ENCODE measurements around the gene ZFYVE21. TPM values are rescaled to one million over a fixed set of nuclear protein-coding genes. Genes with fewer than 3 reads are reported as not detected.
"Not testable (repeated sequence)": the region's sequence is repeated elsewhere in the genome, so short reads cannot be mapped to it uniquely, and the experiment has no call there.

ZFYVE21 gene
- total RNA-seq, 1 donor from 2014 or later = 41.7 TPM

DNA sequence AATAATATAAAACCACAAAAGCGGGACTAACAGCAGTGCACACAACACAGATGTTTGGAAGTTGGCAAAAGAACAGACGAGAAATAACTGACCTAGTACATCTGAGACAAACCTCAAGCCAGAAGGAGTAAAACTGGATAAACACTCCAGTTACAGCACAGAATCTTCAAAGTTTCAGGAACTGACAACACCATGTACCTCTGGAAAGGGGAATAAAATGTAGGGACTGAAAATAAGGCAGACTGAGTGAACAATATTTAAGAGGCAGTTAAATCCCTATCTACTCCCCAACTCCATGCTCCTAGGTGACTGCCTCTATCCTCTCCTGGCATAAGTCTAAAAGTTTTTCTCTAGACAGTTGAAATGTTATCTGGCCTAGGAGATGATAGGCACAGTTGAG, 57.9 kb downstream of the ZFYVE21 start:
- TF ChIP-seq, protein P1, sequence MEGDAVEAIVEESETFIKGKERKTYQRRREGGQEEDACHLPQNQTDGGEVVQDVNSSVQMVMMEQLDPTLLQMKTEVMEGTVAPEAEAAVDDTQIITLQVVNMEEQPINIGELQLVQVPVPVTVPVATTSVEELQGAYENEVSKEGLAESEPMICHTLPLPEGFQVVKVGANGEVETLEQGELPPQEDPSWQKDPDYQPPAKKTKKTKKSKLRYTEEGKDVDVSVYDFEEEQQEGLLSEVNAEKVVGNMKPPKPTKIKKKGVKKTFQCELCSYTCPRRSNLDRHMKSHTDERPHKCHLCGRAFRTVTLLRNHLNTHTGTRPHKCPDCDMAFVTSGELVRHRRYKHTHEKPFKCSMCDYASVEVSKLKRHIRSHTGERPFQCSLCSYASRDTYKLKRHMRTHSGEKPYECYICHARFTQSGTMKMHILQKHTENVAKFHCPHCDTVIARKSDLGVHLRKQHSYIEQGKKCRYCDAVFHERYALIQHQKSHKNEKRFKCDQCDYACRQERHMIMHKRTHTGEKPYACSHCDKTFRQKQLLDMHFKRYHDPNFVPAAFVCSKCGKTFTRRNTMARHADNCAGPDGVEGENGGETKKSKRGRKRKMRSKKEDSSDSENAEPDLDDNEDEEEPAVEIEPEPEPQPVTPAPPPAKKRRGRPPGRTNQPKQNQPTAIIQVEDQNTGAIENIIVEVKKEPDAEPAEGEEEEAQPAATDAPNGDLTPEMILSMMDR (conservative IDR thresholded peaks at IDR 0.05) = no peak
- Mint-ChIP-seq H3K27ac (no peak overlapping the region), H3K9me3 (no peaks in the 10 kb centered on the region), H3K36me3 (peaks cover 10% of the 10 kb centered on the region), H3K4me3 (no peak overlapping the region), H3K4me1 (ENCODE audit: unreplicated experiment) (no peaks in the 10 kb centered on the region), H3K27me3 (no peaks in the 10 kb centered on the region)
- DNase-seq (ENCODE audit: extremely low spot score, unreplicated experiment) = no peak

DNA sequence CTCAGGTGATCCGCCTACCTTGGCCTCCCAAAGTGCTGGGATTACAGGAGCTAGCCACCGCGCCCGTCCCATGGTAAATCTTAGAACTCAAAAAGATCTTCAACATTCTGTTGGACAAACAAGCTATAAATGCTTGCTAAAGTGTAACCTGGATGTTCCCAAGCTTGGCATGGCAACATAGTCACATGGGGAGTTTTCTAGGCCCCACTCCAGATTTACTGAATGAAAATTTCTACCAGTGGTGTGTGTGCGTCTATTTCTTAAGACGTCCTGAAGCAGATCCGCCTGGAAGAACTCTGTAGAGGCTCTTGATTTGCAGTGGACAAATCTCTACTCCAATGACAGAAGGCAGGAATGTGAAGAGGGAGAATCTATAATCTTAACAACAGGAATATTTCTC, 59.9 kb downstream of the ZFYVE21 start:
- Mint-ChIP-seq H3K4me3 (no peak overlapping the region), H3K9me3 (no peaks in the 10 kb centered on the region), H3K27me3 (no peaks in the 10 kb centered on the region), H3K27ac (no peak overlapping the region), H3K36me3 (peaks cover 10% of the 10 kb centered on the region), H3K4me1 (ENCODE audit: unreplicated experiment) (no peaks in the 10 kb centered on the region)
- no peak for DNase-seq (ENCODE audit: extremely low spot score, unreplicated experiment)
- TF ChIP-seq, protein P1 (conservative IDR thresholded peaks at IDR 0.05) = no peak

DNA sequence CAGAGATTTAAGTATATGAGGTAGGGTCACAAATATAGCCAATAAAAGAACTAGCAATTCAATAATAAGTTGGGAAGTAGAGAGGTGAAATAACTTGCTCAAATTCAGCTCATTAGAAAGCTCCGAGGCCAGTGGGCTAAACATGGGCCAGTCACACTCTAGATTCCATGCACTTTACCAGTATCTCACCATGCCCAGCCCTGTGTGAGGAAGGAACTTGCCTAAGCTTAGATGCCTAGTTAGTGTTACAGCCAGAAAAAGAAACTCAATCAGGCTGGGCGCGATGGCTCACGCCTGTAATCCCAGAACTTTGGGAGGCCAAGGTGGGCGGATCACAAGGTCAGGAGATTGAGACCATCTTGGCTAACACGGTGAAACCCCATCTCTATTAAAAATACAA, 60.7 kb downstream of the ZFYVE21 start:
- not testable (repeated sequence) for H3K4me1 Mint-ChIP-seq (ENCODE audit: unreplicated experiment); H3K27me3 Mint-ChIP-seq; H3K9me3 Mint-ChIP-seq; H3K36me3 Mint-ChIP-seq; H3K27ac Mint-ChIP-seq; H3K4me3 Mint-ChIP-seq; DNase-seq (ENCODE audit: extremely low spot score, unreplicated experiment)

DNA sequence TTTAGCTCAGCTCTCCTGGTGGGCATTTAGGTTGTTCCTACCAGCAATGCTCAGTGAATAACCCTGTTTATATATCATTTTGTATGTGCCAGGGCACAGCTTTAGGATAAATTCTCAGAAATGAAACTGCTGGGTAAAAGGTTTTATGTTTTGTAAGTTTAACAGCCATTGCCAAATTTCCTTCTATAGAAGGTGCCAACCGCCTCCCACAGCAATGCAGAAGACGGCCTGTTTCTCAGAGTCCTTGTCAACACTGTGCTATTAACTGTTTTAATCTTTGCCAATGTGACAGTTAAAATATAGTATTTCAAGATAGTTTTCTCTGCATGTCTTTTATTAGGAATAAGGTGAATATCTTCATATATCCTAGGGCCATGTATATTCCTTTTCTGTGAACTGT, 66.8 kb downstream of the ZFYVE21 start:
- no peaks in the 10 kb centered on the region for H3K4me1 Mint-ChIP-seq (ENCODE audit: unreplicated experiment)
- no peaks in the 10 kb centered on the region for H3K27me3 Mint-ChIP-seq
- TF ChIP-seq, protein P1 (conservative IDR thresholded peaks at IDR 0.05) = no peak
- H3K36me3 Mint-ChIP-seq = peaks cover 3% of the 10 kb centered on the region
- no peak for DNase-seq (ENCODE audit: extremely low spot score, unreplicated experiment)
- H3K4me3 Mint-ChIP-seq = no peak overlapping the region
- H3K9me3 Mint-ChIP-seq = no peaks in the 10 kb centered on the region
- no peak overlapping the region for H3K27ac Mint-ChIP-seq

Other genes starting within 250 kb of the ZFYVE21 start
- gene CKB, start 193.0 kb upstream of the ZFYVE21 start, total RNA-seq (ENCODE audit: low replicate concordance) = 180 and 323 TPM in 2 replicates
- gene TRMT61A, start 186.6 kb upstream of the ZFYVE21 start, total RNA-seq (ENCODE audit: low replicate concordance) = 10.8 and 12.4 TPM in 2 replicates
- gene BAG5, start 153.2 kb upstream of the ZFYVE21 start, total RNA-seq (ENCODE audit: low replicate concordance) = 23.3 and 30.5 TPM in 2 replicates
- 39.8 and 42.5 TPM in 2 replicates for gene COA8, start 152.8 kb upstream of the ZFYVE21 start, total RNA-seq (ENCODE audit: low replicate concordance)
- gene KLC1, start 86.6 kb upstream of the ZFYVE21 start, total RNA-seq (ENCODE audit: low replicate concordance) = 125 and 145 TPM in 2 replicates
- gene XRCC3, start 359 bp upstream of the ZFYVE21 start, total RNA-seq (ENCODE audit: low replicate concordance) = 17.3 and 35.2 TPM in 2 replicates
- 20.4 and 42.0 TPM in 2 replicates for gene PPP1R13B, start 131.8 kb downstream of the ZFYVE21 start, total RNA-seq (ENCODE audit: low replicate concordance)
- gene TDRD9, start 212.6 kb downstream of the ZFYVE21 start, total RNA-seq (ENCODE audit: low replicate concordance) = not detected in 2 replicates
- not detected in 2 replicates for gene RD3L, start 226.7 kb downstream of the ZFYVE21 start, total RNA-seq (ENCODE audit: low replicate concordance)